Measurements from ENCODE around the gene WSCD2. TPM values are rescaled to one million over a fixed set of nuclear protein-coding genes. Genes with fewer than 3 reads are reported as not detected.
A peak's percentile ranks its signal among the peaks of the same experiment; 100 is the strongest.

WSCD2 gene
- total and polyA plus RNA-seq, 7 donors = 0.32 to 10.5 (median 2.6) TPM; not detected in 2

GRCh38 chr12:108299516-108299915 is 170.4 kb downstream of the WSCD2 start:
- intact Hi-C loops (cut with DNase I) = no loop called here
- Histone ChIP-seq H3K4me3 (no peak overlapping the region), H3K4me1 (peaks cover 0 to 22% (median 15%) of the 10 kb centered on the region in 4 donors), H3K27me3 (no peaks in the 10 kb centered on the region), H3K27ac (no peak overlapping the region), H3K9me3 (no peaks in the 10 kb centered on the region), H3K36me3 (no peaks in the 10 kb centered on the region)
- peak; percentile 50 for DNase-seq
- TF ChIP-seq CTCF (IDR thresholded peaks at IDR 0.05) (no peak), POLR2A (IDR thresholded peaks at IDR 0.05) (no peak), POLR2AphosphoS5 (IDR thresholded peaks at IDR 0.05) (no peak), EP300 (IDR thresholded peaks at IDR 0.05) (no peak)
- 64 to 83% methylated on average over 4 of the region's 4 CpGs for WGBS, 2 donors

Other genes with a start within 250 kb of the WSCD2 start
- 10 to 100 TPM in 3 of 4 donors, 1 to 10 TPM in 1; 10.0 to 14.8 (median 12.0) TPM for gene CMKLR1, start 210.0 kb downstream of the WSCD2 start, total RNA-seq
- gene CMKLR1, start 210.0 kb downstream of the WSCD2 start, polyA plus RNA-seq = 1 to 10 TPM; 3.0 to 8.8 (median 6.5) TPM